K562 (cell line): ENCODE data around the gene MCCC1.

Experiments
- COPS2 ChIP-seq: fragments of 450-650 bp; conservative IDR thresholded peaks from 2 replicates; pipeline ENCODE4 v1.6.1; 2016; ENCODE audit warnings: mild to moderate bottlenecking, moderate library complexity
- E2F6 ChIP-seq, 2 experiments: IDR thresholded peaks; 2 replicates each; pipeline ENCODE4 v1.6.1; 2011; ENCODE audit warnings: borderline replicate concordance in 1 of 2, control low read depth in 1 of 2, low read depth in 1 of 2, low read length in 1 of 2, mild to moderate bottlenecking in 1 of 2, mixed read lengths in 1 of 2, moderate library complexity in 1 of 2; ENCODE audit not compliant: insufficient read depth in 1 of 2, insufficient read length in 1 of 2, poor library complexity in 1 of 2, severe bottlenecking in 1 of 2; ENCODE audit errors: extremely low read depth in 1 of 2
- GABPA ChIP-seq: fragments of 200-800 bp; sonication (Bioruptor generic); conservative IDR thresholded peaks from 2 replicates; pipeline ENCODE4 v1.6.1; 2016; ENCODE audit warnings: low read depth, missing genetic modification characterization, missing compliant biosample characterization
- GABPB1 ChIP-seq: sonication (generic); formaldehyde crosslinking; IDR thresholded peaks from 2 replicates; pipeline ENCODE4 v1.8.0; 2022; ENCODE audit warnings: mild to moderate bottlenecking, missing genetic modification reagents
- MAFF ChIP-seq: IDR thresholded peaks from 2 replicates; pipeline ENCODE4 v1.6.1; 2012; ENCODE audit warnings: low read length, improper control_type of control experiment
- PHF8 ChIP-seq: fragments of 200-600 bp; sonication (generic); IDR thresholded peaks from 2 replicates; pipeline ENCODE4 v1.6.1; 2012; ENCODE audit warnings: mixed run types, mild to moderate bottlenecking, inconsistent platforms, low read length, moderate library complexity, borderline replicate concordance
- POLR2A ChIP-seq: fragments of 450-650 bp; conservative IDR thresholded peaks from 2 replicates; pipeline ENCODE4 v1.6.1; 2016
- RBBP5 ChIP-seq: fragments of 200-600 bp; sonication (generic); IDR thresholded peaks from 2 replicates; pipeline ENCODE4 v1.6.1; 2012; ENCODE audit warnings: borderline replicate concordance, mild to moderate bottlenecking, low read length, control low read depth, inconsistent platforms; ENCODE audit not compliant: insufficient read depth, poor library complexity, severe bottlenecking
- RFX5 ChIP-seq: IDR thresholded peaks from 2 replicates; pipeline ENCODE4 v1.6.1; 2011; ENCODE audit warnings: low read depth, mild to moderate bottlenecking, improper control_type of control experiment, low read length
- SP2 ChIP-seq: IDR thresholded peaks from 2 replicates; pipeline ENCODE4 v1.6.1; 2011; ENCODE audit warnings: mild to moderate bottlenecking, low read depth, low read length, moderate library complexity; ENCODE audit not compliant: poor library complexity, severe bottlenecking; ENCODE audit errors: extremely low read depth
- SRSF7 ChIP-seq: fragments of 200-400 bp; formaldehyde crosslinking; optimal IDR thresholded peaks from 2 replicates; pipeline ENCODE3; 2017; ENCODE audit warnings: mild to moderate bottlenecking, low read depth, low read length
- TAF1 ChIP-seq: IDR thresholded peaks from 2 replicates; pipeline ENCODE4 v1.6.1; 2011; ENCODE audit warnings: mild to moderate bottlenecking, low read length, moderate library complexity; ENCODE audit not compliant: insufficient read depth, control insufficient read depth, severe bottlenecking; ENCODE audit errors: extremely low read depth
- TAF7 ChIP-seq: fragments of 450-650 bp; IDR thresholded peaks from 2 replicates; pipeline ENCODE4 v1.6.1; 2016; ENCODE audit warnings: missing genetic modification characterization, missing compliant biosample characterization

GRCh38 chr3:182986021-182986420 lies 113.3 kb downstream of the MCCC1 start:
- TF ChIP-seq MAFF (no peak), RFX5 (no peak), COPS2 (no peak), POLR2A (no peak), RBBP5 (no peak), SP2 (no peak), TAF1 (no peak), GABPB1 (CRISPR knock-in tag) (no peak), PHF8 (no peak), E2F6 (IDR thresholded peaks at IDR 0.05; ENCODE audit: borderline replicate concordance in 1 of 2, extremely low read depth in 1 of 2, insufficient read depth in 1 of 2, insufficient read length in 1 of 2, low read depth in 1 of 2, low read length in 1 of 2, poor library complexity in 1 of 2, severe bottlenecking in 1 of 2) (no peak), SRSF7 (no peak), GABPA (tag) (no peak), TAF7 (no peak)
